Panc1 (cell line): Measurements from ENCODE around the gene TENM3.

Experiments used
- POLR2AphosphoS5 ChIP-seq: IDR thresholded peaks from 2 replicates; pipeline ENCODE4 v1.6.1; 2012; ENCODE audit warnings: mild to moderate bottlenecking, low read depth, low read length, moderate library complexity
- SIN3A ChIP-seq: IDR thresholded peaks from 2 replicates; pipeline ENCODE4 v1.6.1; 2012; ENCODE audit warnings: low read depth, mild to moderate bottlenecking, low read length, moderate library complexity, borderline replicate concordance; ENCODE audit not compliant: insufficient read depth
- TCF7L2 ChIP-seq: IDR thresholded peaks from 2 replicates; pipeline ENCODE4 v1.6.1; 2011; ENCODE audit warnings: mild to moderate bottlenecking, low read depth, low read length, inconsistent platforms
- TF ChIP-seq, protein P1 (sequence below): fragments of 450-650 bp; IDR thresholded peaks from 2 replicates; pipeline ENCODE4 v1.5.1; 2017; ENCODE audit warnings: mild to moderate bottlenecking
- TF ChIP-seq, protein P2 (sequence below), 2 experiments: IDR thresholded peaks; 2 replicates each; pipeline ENCODE4 v1.6.1; 2011 to 2012; ENCODE audit warnings: low read depth in 2 of 2, control low read depth in 1 of 2, low read length in 1 of 2, mild to moderate bottlenecking in 1 of 2, moderate library complexity in 1 of 2; ENCODE audit not compliant: insufficient read depth in 1 of 2

DNA sequence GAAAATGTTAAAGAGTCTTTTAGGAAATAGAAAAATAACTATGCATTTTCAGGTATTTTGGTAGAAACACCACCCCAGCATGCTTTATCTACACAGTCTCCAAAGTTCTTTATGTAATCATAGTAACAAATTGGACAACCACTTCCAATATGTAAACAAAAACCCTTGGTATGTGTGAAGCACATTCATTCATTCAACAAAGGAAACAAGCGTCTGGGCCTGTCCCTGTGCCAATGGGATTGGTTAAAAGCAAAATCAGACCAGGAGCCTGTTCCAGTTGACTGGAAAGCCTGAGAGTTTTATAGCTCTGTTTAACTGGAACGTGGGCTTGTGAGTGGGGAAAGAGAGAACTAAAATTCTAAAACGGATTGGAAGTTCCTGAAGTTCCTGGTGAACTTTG lies 41.3 kb upstream of the TENM3 start:
- TF ChIP-seq, protein P1, sequence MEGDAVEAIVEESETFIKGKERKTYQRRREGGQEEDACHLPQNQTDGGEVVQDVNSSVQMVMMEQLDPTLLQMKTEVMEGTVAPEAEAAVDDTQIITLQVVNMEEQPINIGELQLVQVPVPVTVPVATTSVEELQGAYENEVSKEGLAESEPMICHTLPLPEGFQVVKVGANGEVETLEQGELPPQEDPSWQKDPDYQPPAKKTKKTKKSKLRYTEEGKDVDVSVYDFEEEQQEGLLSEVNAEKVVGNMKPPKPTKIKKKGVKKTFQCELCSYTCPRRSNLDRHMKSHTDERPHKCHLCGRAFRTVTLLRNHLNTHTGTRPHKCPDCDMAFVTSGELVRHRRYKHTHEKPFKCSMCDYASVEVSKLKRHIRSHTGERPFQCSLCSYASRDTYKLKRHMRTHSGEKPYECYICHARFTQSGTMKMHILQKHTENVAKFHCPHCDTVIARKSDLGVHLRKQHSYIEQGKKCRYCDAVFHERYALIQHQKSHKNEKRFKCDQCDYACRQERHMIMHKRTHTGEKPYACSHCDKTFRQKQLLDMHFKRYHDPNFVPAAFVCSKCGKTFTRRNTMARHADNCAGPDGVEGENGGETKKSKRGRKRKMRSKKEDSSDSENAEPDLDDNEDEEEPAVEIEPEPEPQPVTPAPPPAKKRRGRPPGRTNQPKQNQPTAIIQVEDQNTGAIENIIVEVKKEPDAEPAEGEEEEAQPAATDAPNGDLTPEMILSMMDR = no peak
- TF ChIP-seq POLR2AphosphoS5 (no peak), SIN3A (no peak), TCF7L2 (no peak)
- TF ChIP-seq, protein P2, sequence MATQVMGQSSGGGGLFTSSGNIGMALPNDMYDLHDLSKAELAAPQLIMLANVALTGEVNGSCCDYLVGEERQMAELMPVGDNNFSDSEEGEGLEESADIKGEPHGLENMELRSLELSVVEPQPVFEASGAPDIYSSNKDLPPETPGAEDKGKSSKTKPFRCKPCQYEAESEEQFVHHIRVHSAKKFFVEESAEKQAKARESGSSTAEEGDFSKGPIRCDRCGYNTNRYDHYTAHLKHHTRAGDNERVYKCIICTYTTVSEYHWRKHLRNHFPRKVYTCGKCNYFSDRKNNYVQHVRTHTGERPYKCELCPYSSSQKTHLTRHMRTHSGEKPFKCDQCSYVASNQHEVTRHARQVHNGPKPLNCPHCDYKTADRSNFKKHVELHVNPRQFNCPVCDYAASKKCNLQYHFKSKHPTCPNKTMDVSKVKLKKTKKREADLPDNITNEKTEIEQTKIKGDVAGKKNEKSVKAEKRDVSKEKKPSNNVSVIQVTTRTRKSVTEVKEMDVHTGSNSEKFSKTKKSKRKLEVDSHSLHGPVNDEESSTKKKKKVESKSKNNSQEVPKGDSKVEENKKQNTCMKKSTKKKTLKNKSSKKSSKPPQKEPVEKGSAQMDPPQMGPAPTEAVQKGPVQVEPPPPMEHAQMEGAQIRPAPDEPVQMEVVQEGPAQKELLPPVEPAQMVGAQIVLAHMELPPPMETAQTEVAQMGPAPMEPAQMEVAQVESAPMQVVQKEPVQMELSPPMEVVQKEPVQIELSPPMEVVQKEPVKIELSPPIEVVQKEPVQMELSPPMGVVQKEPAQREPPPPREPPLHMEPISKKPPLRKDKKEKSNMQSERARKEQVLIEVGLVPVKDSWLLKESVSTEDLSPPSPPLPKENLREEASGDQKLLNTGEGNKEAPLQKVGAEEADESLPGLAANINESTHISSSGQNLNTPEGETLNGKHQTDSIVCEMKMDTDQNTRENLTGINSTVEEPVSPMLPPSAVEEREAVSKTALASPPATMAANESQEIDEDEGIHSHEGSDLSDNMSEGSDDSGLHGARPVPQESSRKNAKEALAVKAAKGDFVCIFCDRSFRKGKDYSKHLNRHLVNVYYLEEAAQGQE (IDR thresholded peaks at IDR 0.05; ENCODE audit: insufficient read depth in 1 of 2, low read depth in 2 of 2, low read length in 1 of 2) = no peak
